ENCODE data around the gene APLNR. TPM values are rescaled to one million over a fixed set of nuclear protein-coding genes. Genes with fewer than 3 reads are reported as not detected.

Gene APLNR
- total and polyA plus RNA-seq, 2 experiments from 2014 or later, result 1.9 to 3.9 TPM

- Histone ChIP-seq H3K4me1 (ENCODE audit: insufficient read depth) (peaks cover 16% of the 10 kb centered on the region), H3K27ac (peak overlapping the region; percentile 74), H3K4me2 (peak overlapping the region; percentile 37), H3K9me2 (replicated peaks; ENCODE audit: insufficient read depth) (no peaks in the 10 kb centered on the region), H3K79me2 (no peaks in the 10 kb centered on the region), H3K27me3 (no peaks in the 10 kb centered on the region), H4K20me1 (ENCODE audit: insufficient read depth, poor library complexity, severe bottlenecking) (no peaks in the 10 kb centered on the region), H3K36me3 (replicated peaks; ENCODE audit: insufficient read depth, low read depth) (no peaks in the 10 kb centered on the region), H3K4me3 (no peak overlapping the region), H3K9me3 (ENCODE audit: low read depth) (no peaks in the 10 kb centered on the region), H2AFZ (peak overlapping the region; percentile 29)
- WGBS (ENCODE audit: low lambda C conversion rate, missing lambda C conversion rate), result 33% methylated on average over 8 of the region's 9 CpGs
- peak; percentile 40 for DNase-seq (ENCODE audit: low spot score)
- TF ChIP-seq CTCF (IDR thresholded peaks at IDR 0.05; ENCODE audit: poor library complexity), result no peak
- no peak for TF ChIP-seq EZH2 (IDR thresholded peaks at IDR 0.05; ENCODE audit: borderline replicate concordance)
- no peak for TF ChIP-seq EZH2phosphoT487 (IDR thresholded peaks at IDR 0.05; ENCODE audit: low read depth, severe bottlenecking, unreplicated experiment)
Observed at GRCh38 chr11:57213342-57214097, 23.5 kb downstream of the APLNR start.

GRCh38 chr11:57210781-57211180 is 26.3 kb downstream of the APLNR start:
- no peak overlapping the region for H3K27ac ChIP-seq
- DNase-seq (ENCODE audit: low spot score), result no peak

GRCh38 chr11:57207168-57207567 is 29.9 kb downstream of the APLNR start:
- 79% methylated on average over 6 of the region's 6 CpGs for WGBS (ENCODE audit: low lambda C conversion rate, missing lambda C conversion rate)
- DNase-seq (ENCODE audit: low spot score), result no peak

More at GRCh38 chr11:57210781-57211180, 26.3 kb downstream of the APLNR start:
- no peak for TF ChIP-seq EZH2 (IDR thresholded peaks at IDR 0.05; ENCODE audit: borderline replicate concordance)
- no peak for TF ChIP-seq CTCF (IDR thresholded peaks at IDR 0.05; ENCODE audit: poor library complexity)
- no peak for TF ChIP-seq EZH2phosphoT487 (IDR thresholded peaks at IDR 0.05; ENCODE audit: low read depth, severe bottlenecking, unreplicated experiment)
- Histone ChIP-seq H2AFZ (no peak overlapping the region), H3K4me3 (no peak overlapping the region), H4K20me1 (ENCODE audit: insufficient read depth, poor library complexity, severe bottlenecking) (no peaks in the 10 kb centered on the region), H3K79me2 (no peaks in the 10 kb centered on the region), H3K4me2 (no peak overlapping the region), H3K27me3 (no peaks in the 10 kb centered on the region), H3K4me1 (ENCODE audit: insufficient read depth) (peaks cover 16% of the 10 kb centered on the region), H3K9me3 (ENCODE audit: low read depth) (no peaks in the 10 kb centered on the region), H3K36me3 (replicated peaks; ENCODE audit: insufficient read depth, low read depth) (no peaks in the 10 kb centered on the region), H3K9me2 (replicated peaks; ENCODE audit: insufficient read depth) (no peaks in the 10 kb centered on the region)
- WGBS (ENCODE audit: low lambda C conversion rate, missing lambda C conversion rate), result 37% methylated on average over 7 of the region's 7 CpGs

More at GRCh38 chr11:57207168-57207567, 29.9 kb downstream of the APLNR start:
- Histone ChIP-seq H3K27me3 (no peaks in the 10 kb centered on the region), H3K4me3 (no peak overlapping the region), H3K79me2 (no peaks in the 10 kb centered on the region), H3K4me1 (ENCODE audit: insufficient read depth) (no peaks in the 10 kb centered on the region), H3K9me3 (ENCODE audit: low read depth) (no peaks in the 10 kb centered on the region), H3K27ac (no peak overlapping the region), H3K36me3 (replicated peaks; ENCODE audit: insufficient read depth, low read depth) (no peaks in the 10 kb centered on the region), H3K9me2 (replicated peaks; ENCODE audit: insufficient read depth) (no peaks in the 10 kb centered on the region), H4K20me1 (ENCODE audit: insufficient read depth, poor library complexity, severe bottlenecking) (no peaks in the 10 kb centered on the region), H2AFZ (no peak overlapping the region), H3K4me2 (no peak overlapping the region)
- TF ChIP-seq CTCF (IDR thresholded peaks at IDR 0.05; ENCODE audit: poor library complexity) (no peak), EZH2phosphoT487 (IDR thresholded peaks at IDR 0.05; ENCODE audit: low read depth, severe bottlenecking, unreplicated experiment) (no peak), EZH2 (IDR thresholded peaks at IDR 0.05; ENCODE audit: borderline replicate concordance) (no peak)
